HG03066 (cell line): Measurements from ENCODE around the gene TM7SF3.
"Not testable (repeated sequence)": the region's sequence is repeated elsewhere in the genome, so short reads cannot be mapped to it uniquely, and the experiment has no call there.

Experiments used
- ATAC-seq: cut with Tn5 transposase; IDR thresholded peaks from one replicate; pipeline ENCODE4 v1.9.1; 2021; ENCODE audit warnings: low read depth; ENCODE audit not compliant: unreplicated experiment

The TM7SF3 gene

GRCh38 chr12:26987634-26988424, 26.4 kb downstream of the TM7SF3 start:
- no peak for ATAC-seq

GRCh38 chr12:26982866-26983265, 31.3 kb downstream of the TM7SF3 start:
- ATAC-seq, result no peak

- ATAC-seq, result no peak
Observed at GRCh38 chr12:26979733-26980132, 34.5 kb downstream of the TM7SF3 start.

DNA sequence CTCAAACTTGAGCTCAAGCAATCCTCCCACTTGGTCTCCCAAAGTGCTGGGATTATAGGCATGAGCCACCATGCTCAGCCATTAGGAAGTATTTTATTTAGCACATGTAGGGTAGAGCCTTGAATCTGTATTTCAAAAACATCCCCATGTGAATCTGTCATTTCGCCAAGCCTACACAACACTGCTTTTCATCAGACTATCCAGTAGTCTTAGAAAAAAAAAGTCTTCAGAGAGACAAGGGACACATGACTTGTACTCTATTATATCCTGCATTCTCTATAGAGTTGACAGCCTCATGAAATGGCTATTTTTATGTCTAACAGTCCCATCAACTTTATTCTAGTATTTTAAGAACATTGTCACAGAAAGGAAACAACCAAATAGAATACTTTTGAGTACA, 35.4 kb downstream of the TM7SF3 start:
- ATAC-seq, result no peak

- no peak for ATAC-seq
Observed at GRCh38 chr12:26976687-26977086, 37.5 kb downstream of the TM7SF3 start.

DNA sequence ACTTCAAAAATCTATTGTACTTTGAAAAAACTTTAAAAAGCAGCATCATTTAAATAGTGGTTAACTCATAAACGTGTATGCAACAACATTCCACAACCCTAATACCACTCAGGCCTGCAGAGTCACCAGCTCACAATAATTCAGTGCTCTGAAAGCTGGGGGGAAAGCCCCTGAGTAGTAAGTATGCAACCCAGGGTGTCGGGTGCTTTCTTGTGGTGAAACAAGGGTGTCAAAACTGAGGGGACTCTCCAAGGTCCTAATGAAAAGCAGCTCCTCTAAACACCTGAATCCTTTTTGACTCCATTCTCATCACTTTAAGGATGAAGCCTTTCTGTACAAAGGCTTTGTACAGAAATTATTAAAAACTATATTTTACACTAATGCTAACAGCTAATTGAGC, 42.2 kb downstream of the TM7SF3 start:
- ATAC-seq, result peak; percentile 90

DNA sequence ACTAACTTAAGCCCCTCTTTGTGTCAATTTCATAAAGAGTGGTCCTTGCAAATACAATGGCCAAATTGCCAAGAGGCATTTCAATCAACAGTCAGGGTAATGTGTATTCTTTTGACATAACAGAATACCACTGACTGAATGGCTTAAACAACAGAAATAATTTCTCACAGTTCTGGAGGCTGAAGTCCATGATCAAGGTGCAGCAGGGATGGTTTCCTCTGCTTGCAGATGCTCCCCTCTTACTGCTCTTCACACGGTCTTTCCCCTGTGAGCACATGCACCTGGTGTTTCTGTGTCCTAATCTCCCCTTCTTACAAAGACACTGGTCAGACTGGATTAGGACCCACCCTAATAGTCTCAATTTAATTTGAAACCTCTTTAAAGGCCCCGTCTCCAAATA, 44.0 kb downstream of the TM7SF3 start:
- no peak for ATAC-seq

GRCh38 chr12:26966842-26967241, 47.3 kb downstream of the TM7SF3 start:
- no peak for ATAC-seq

DNA sequence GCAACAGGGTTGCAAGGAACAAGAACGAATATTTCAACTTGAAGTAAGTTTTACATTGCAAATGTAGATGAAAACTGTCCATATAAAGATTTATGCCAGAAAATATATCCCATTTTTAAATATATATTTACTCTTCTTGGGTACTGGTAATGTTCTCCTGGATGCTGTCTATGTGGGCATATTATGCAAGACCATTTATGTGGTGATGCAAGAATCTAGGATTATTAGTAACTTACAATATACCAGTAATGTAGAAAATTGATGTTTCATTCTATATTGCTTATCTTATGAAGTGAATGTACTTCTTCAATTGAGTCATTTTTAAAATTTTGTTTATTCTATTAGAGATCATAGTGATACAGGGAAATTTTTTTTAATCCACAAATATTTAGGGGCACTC, 50.8 kb downstream of the TM7SF3 start:
- ATAC-seq, result no peak

GRCh38 chr12:26961803-26962202, 52.4 kb downstream of the TM7SF3 start:
- no peak for ATAC-seq

GRCh38 chr12:26961391-26961790, 52.8 kb downstream of the TM7SF3 start:
- not testable (repeated sequence) for ATAC-seq

- no peak for ATAC-seq
Observed at GRCh38 chr12:26954027-26954426, 60.2 kb downstream of the TM7SF3 start.

GRCh38 chr12:26953447-26953846, 60.7 kb downstream of the TM7SF3 start:
- no peak for ATAC-seq

GRCh38 chr12:26948309-26948708, 65.9 kb downstream of the TM7SF3 start:
- ATAC-seq, result no peak

DNA sequence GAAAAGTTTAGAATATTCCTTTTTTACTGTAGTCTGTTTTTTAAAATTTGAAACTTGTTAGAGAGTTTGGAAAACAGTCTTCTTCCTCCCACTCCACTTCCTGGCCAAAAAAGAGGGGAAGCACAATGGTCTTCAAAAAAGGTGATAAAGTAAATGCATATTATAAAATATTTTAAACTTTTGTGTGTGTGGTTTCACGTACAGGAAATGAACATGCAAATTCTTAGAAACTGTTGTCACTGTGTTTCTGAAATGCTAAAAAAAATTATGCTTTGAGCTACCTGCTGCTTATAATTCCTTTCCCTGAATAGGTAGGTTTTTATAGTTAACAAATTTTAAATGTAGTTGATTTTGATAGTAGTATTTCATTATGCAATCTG, 73.0 kb downstream of the TM7SF3 start:
- no peak for ATAC-seq

- no peak for ATAC-seq
Observed at GRCh38 chr12:26940516-26941214, 73.5 kb downstream of the TM7SF3 start.

DNA sequence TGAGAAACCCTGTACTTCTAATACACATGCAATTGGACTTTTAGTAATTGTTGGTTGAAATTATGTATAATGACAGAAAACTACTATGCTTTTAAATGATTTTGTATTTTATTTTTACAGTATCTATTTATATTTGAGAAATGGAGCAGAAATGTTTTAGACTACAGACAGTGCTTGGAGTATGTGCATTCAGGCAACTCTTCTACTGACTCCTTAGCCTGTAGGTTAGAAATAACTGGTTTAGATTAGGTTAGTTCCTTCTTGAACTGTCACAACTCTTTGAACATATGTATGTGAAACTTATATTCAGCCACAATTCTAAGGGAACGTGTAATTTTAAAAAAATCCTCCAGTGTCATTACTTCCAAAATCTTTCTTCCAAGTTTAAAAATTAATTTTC, 74.2 kb downstream of the TM7SF3 start:
- no peak for ATAC-seq

DNA sequence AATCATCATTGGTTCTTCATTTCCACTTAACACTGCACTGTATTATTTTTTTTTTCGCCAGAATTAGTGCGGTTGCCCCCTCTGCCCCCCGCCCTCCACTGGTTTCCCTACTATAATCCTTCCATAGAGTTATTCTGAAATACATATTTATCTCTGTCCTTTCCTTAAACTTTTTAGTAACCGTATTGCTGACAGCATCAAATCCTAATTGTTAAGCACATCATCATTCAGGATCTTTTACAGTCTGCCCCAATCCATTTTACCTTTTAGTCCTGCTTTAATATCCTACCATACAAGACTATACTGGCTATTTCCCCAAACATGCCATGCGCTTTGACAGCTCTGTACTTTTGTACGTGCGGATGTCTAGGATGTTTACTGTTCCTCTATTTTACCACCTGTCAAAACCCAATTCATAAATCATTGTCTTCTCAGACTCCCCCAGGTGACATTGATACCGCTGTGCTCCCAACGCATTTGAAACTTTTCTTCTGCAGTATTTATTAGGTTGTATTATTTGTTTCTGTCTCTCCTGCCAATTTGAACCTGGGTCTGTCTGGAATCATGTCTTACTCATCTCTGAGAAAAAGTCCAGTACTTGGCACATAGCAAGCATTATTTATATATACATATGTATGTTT, 74.9 kb downstream of the TM7SF3 start:
- no peak for ATAC-seq

GRCh38 chr12:26938701-26939062, 75.5 kb downstream of the TM7SF3 start:
- ATAC-seq, result peak; percentile 15

DNA sequence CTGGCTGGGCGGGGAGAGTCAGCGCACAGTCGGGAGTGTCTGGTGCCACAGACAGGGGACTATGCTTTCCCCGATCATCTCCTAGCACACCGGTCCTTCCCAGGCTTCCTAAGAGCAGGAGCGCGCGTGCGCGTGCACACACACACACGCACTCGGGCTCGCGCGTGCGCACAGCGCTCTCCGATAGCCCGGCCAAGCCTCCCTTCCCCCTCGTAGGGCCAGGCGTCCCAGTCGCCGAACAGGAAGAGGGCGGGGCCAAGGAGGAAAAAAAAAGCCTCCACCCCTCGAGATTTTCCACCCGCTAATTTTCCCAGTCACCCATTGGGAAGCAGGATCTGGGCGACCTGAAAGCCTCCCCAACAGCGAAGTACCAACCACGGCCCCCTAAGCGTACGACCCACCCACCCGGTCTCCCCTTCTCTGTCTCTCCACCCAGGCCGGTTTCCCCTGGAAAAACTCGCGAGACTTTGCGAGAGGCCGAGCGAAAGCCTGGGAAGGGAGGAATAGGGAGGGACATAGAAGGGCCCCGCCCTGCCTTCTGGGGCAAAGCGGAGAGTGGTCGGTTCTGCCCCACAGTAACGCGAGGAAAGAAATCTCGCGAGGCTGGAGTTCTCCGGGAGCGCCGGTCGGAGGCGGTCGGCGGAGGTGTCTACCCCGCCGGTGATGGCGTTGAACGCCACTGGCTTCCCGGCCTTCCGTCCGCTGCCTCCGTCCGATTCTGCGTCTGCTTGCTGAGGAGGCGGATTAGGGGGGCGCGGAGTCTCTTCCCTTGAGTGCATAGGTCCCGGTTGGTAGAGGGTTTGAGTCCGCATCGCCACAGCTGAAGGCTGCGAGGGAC, 76.1 kb downstream of the TM7SF3 start, which contains the start of the genes FGFR1OP2 and INTS13:
Gene FGFR1OP2, plus strand, starts transcription at position 608 of the 838 bp plus-strand sequence. CDS start 15,689 bp downstream, outside the sequence.
Gene INTS13, minus strand, starts transcription at position 119 of the 838 bp plus-strand sequence. CDS start 1,178 bp downstream, outside the sequence.
- ATAC-seq, result peak; percentile 82
